ENCODE data around the gene CCDC15.

CCDC15 gene

GRCh38 chr11:125062218-125062930 lies 108.4 kb downstream of the CCDC15 start:
- peak; percentile 42 for DNase-seq (ENCODE audit: low spot score)
- in situ Hi-C loops (cut with MboI; ENCODE audit: low pct_unique_long_range_greater_than_20kb, low sequenced_read_pairs, unreplicated experiment) = no loop called here

GRCh38 chr11:125062931-125063428 lies 109.0 kb downstream of the CCDC15 start, which contains the start of gene SLC37A2:
Gene SLC37A2, plus strand, starts transcription at chr11:125063305. Its CDS starts 63 bp downstream, at chr11:125063368.
- peak; percentile 87 for DNase-seq (ENCODE audit: low spot score)
- in situ Hi-C loops (cut with MboI; ENCODE audit: low pct_unique_long_range_greater_than_20kb, low sequenced_read_pairs, unreplicated experiment) = no loop called here
- TF ChIP-seq CTCF (IDR thresholded peaks at IDR 0.05; ENCODE audit: extremely low read depth, insufficient read depth, missing control alignments) = peak; percentile 5

More at GRCh38 chr11:125062218-125062930, 108.4 kb downstream of the CCDC15 start:
- TF ChIP-seq CTCF (IDR thresholded peaks at IDR 0.05; ENCODE audit: extremely low read depth, insufficient read depth, missing control alignments) = no peak

- in situ Hi-C loops (cut with MboI; ENCODE audit: low pct_unique_long_range_greater_than_20kb, low sequenced_read_pairs, unreplicated experiment) = no loop called here
- TF ChIP-seq CTCF (IDR thresholded peaks at IDR 0.05; ENCODE audit: extremely low read depth, insufficient read depth, missing control alignments) = no peak
- no peak for DNase-seq (ENCODE audit: low spot score)
These were observed 109.5 kb downstream of the CCDC15 start for GRCh38 chr11:125063429-125064043.

- in situ Hi-C loops (cut with MboI; ENCODE audit: low pct_unique_long_range_greater_than_20kb, low sequenced_read_pairs, unreplicated experiment) = no loop called here
- DNase-seq (ENCODE audit: low spot score) = no peak
- no peak for TF ChIP-seq CTCF (IDR thresholded peaks at IDR 0.05; ENCODE audit: extremely low read depth, insufficient read depth, missing control alignments)
These were observed 110.1 kb downstream of the CCDC15 start for GRCh38 chr11:125064070-125064469.

- in situ Hi-C loops (cut with MboI; ENCODE audit: low pct_unique_long_range_greater_than_20kb, low sequenced_read_pairs, unreplicated experiment) = no loop called here
- no peak for TF ChIP-seq CTCF (IDR thresholded peaks at IDR 0.05; ENCODE audit: extremely low read depth, insufficient read depth, missing control alignments)
- no peak for DNase-seq (ENCODE audit: low spot score)
These were observed 114.4 kb downstream of the CCDC15 start for GRCh38 chr11:125068368-125068767.

- DNase-seq (ENCODE audit: low spot score) = no peak
- in situ Hi-C loops (cut with MboI; ENCODE audit: low pct_unique_long_range_greater_than_20kb, low sequenced_read_pairs, unreplicated experiment) = no loop called here
- TF ChIP-seq CTCF (IDR thresholded peaks at IDR 0.05; ENCODE audit: extremely low read depth, insufficient read depth, missing control alignments) = no peak
These were observed 115.0 kb downstream of the CCDC15 start for GRCh38 chr11:125069008-125069407.
